HG03196 (cell line): Measurements from ENCODE around the gene HSPB7.
A peak's percentile ranks its signal among the peaks of the same experiment; 100 is the strongest.
"Not testable (repeated sequence)": the region's sequence is repeated elsewhere in the genome, so short reads cannot be mapped to it uniquely, and the experiment has no call there.

Experiments used
- ATAC-seq: cut with Tn5 transposase; IDR thresholded peaks from one replicate; pipeline ENCODE4 v1.9.1; 2021; ENCODE audit not compliant: unreplicated experiment

HSPB7 gene

GRCh38 chr1:16017461-16018303 is at the start of gene HSPB7:
Gene HSPB7 (minus strand): TSS chr1:16018043. CDS start chr1:16017963, 80 bp downstream.
- ATAC-seq, result no peak

DNA sequence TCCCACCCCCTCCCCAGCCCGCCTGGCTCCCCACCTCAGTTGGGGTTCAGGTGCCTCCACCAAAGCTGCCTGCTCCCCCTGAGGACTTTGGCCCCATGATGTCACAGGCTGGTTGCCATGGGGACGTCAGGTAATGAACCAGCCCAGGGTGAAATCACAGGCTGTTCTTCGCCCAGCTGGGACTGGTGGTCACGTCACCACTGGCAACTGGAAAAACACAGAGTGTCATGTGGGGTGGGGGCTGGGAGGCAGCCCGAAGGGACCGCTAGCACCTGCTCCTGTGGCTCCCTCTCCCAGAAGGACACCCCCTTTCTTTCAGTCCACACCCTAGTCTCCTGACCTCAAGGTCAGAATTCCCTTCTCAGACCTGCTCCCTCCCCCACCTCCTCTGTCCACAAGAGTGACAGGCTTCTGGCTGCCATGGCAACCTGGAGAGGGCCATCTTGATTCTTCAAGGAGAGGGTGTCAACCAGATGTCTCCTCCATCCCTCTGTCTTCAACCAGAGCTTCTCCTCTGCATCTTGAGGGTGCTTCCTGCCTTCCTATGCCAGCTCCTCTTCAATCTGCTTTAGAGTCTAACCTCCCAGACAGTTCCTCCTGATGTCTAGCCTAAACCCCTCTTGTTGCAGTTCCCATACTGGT is 49.4 kb upstream of the HSPB7 start:
- ATAC-seq, result no peak

DNA sequence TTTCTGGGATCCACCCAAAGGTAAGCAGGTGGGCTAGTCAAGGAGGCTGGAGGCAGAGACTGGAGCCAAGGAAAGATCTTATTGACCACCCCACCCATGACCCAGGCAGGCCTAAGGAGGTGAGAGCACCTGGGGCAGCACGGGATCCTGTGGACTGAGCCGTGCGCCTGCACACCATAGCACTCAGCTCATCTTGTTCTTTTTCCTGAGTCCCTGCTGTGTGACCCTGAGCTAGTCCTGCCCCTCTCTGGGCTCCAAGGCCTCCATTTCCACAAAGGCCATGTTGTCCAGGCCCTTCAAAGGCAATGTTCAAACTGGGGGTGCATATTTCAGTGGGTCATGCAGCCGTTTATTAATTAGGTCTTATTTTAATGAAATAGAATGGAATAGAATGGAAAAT is 48.4 kb upstream of the HSPB7 start:
- no peak for ATAC-seq

- ATAC-seq, result no peak
Measured at GRCh38 chr1:16065269-16065576, 47.4 kb upstream of the HSPB7 start.

DNA sequence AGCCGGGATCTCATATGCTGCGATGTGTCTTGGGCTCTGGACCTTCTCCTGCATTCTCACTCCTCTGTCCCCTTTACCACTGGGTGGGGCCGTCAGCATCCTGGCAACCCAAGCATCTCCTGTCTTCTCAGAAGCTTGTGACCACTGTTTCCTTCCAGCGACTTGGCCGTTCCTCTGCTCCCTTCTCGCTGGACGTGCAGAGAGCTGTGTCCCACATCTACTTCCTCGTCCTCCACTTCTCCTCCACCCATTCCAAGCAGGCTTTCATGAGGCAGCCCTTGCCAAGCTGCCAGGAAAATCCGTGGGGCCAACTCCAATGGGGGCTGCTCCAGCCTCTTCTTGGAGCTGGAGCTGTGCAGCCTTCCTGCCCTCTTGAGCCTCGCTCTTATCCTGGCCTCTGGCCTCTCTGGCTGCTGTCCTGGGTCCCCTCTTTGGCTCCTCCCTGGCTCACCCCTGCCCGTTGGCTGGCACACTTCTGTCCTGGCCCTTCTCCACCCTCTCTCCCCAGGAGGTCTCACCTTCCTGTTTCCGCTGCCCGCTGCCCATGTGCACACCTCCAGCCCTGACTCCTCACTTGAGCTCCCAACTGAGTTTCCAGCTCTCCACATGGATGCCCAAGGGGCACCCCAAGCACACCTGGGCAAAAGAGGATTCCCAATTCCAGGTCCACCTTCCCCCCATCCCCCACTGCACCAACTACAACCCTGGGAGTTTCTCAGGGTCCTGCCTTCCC is 46.9 kb upstream of the HSPB7 start:
- ATAC-seq, result no peak

GRCh38 chr1:16063921-16064320 is 46.1 kb upstream of the HSPB7 start:
- no peak for ATAC-seq

- no peak for ATAC-seq
Measured at GRCh38 chr1:16063226-16063829, 45.5 kb upstream of the HSPB7 start.

DNA sequence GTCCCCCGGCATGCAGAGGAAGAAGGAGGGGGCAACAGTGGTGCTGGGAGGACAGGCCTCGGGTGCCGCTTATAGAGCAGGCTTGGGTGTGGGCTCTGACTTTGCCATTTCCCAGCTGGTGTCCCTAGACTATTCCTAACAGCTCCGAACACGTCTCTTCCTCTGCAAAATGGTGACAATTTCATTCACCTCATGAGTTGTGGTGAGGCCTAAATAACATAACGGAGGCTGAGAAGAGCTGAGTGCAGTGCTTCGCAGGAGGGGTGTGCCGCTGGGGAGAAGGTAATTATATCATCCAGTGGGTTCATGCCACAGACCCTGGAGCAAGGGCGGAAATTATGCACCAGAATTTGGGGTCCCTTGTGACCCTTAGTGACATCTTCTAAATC is 44.8 kb upstream of the HSPB7 start:
- not testable (repeated sequence) for ATAC-seq

- not testable (repeated sequence) for ATAC-seq
Measured at GRCh38 chr1:16061989-16062686, 44.3 kb upstream of the HSPB7 start.

DNA sequence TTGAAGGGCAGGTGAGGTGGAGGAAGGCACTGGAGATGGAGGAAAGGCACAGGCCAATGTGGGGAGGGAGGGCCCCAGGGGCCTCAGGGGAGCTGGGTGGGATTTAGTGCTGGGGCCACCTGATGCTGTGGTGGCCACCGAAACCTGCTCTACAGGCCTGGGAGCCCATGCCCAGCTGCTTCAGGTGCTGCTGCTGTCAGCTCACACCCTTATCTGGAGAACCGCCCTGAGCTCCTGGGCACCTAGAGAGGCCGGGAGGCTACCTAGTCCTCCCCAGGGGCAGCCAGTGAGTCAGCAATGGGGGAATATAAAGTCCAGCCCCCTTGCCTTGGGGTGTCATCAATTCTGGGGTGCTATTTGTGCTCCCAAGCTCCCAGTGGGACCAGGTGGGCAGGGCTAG is 43.4 kb upstream of the HSPB7 start:
- ATAC-seq, result no peak

GRCh38 chr1:16058394-16059120 is 40.7 kb upstream of the HSPB7 start:
- ATAC-seq, result not testable (repeated sequence)

DNA sequence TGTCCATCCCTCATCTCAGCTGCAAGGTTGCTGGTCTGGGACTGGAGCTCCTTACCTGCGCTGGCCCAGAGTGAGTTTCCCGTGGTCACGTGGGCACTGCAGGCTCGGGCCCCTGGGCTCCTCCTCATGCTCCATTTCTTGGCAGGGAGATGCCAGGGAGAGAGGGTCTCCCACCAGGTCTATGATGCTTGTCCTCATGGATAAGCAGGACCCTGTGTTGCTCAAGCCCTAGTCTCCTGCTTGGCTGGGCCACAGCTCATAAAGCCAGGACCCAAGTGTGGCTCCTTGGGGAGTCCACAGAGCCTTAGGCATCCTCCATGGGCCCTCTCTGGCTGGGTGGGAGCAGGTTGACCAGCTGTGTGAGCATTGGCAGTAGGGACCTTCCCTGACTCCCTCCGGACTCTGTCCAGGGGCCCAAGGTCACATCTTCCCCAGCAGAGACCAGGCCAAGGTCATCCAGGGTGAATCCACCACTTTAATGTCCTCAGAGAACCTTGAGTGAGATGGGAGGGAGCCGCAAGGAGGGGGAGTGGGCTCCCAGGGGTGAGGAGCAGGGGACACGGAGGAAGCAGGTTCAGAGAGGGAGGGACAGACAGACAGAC is 39.6 kb upstream of the HSPB7 start:
- ATAC-seq, result not testable (repeated sequence)

DNA sequence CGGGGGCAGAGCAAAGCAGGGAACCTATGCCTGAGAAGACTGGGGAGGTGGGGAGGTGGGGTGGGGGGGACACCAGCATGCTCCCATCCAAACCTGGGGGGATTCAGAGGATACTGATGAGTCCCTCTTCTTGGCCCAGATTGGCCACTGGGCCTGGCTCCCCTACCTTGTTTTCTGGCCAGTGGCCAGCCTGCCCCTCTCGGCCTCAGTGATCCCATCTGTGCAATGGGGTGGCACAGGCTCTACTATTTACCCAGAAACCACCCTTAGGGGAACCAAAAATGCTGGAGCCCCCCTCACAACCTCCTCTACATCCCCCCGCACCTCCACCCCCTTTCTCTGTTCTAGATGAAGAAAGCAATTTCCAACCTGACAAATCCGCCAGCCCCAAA is 38.7 kb upstream of the HSPB7 start:
- not testable (repeated sequence) for ATAC-seq

DNA sequence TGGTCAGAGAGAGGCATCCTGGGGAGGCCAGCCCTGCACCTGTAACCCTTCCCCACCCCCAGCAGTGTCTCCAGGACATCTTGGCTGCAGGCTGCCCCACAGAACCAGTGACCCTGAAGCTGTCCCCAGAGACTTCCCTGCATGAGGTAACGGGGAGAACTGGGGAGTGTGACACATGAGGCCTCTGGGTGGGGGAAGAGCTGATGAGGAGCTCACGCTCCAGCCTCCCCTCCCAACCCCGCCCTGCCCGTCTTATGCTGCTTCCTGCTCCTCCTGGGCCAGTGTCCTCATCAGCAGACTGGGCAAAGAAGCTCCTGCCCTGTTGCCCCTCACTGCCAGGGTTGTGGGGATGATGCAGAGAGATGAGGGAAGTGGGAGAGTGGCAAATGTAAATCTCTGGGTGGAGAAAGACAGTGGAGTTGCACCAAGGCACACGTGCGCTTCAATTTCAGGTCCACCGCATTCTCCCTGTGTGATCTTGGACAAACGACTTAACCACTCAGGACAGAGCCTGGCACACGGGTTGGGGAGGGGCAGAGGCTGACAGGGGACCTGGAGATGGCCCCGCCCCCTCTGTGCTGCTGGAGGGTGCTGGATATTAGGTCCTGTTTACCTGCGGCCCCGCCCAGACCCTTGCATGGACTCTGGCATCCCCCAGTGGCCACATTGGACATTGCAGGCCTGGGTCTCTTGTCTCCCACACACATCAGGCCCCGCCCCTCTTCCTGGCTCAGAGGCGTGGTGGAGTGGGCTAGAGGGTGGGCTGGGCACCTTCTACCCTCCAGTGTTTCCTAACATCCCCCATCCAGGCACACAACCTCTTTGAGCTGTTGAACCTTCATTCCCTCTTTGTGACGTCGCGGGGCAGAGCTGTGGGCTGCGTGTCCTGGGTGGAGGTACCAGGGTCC is 38.0 kb upstream of the HSPB7 start:
- peak; percentile 50 for ATAC-seq

DNA sequence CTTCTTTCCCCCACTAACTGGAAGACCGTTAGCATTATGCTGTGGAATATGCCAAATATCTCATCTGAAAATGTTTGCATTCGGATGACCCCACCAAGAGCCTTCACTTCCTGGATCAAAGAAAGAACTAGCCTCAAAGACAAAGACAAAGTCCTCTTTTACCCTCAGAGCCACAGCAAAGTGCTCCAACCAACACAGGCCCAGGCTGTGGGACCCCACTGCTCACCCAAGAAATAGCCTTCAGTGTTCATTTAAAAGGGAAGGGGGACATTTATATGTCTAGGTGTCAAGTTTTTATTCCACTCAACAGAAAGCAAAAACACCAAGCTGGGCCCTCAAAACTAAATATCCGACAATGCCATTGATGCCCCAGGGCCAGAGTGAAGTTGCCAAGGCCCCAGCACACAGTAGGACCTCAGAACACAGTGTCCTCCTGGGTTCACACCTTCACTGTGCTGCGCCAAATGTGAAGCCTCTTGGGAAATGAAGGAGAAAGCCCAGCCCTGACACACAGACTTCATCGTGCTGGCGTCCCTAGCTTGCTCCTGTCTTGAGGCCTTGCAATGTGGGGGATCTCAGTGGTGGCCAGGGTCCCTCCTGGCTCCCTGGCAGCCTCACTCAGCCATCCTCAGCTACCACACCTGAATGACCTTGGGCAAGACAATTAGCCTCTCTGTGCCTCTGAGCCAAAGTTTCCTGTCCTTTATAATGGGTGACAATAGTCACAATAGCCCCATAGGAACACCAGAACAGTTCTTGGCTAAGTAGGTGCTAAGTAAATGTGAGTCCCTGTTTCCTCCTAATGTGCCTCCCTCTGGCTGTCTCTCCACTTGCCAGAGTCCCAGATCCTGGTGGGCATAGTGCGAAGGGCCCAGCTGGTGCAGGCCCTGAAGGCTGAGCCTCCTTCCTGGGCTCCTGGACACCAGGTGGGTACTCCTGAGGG is 37.0 kb upstream of the HSPB7 start:
- no peak for ATAC-seq

GRCh38 chr1:16053781-16054502 is 36.1 kb upstream of the HSPB7 start:
- ATAC-seq, result no peak

GRCh38 chr1:16051949-16052348 is 34.1 kb upstream of the HSPB7 start:
- ATAC-seq, result not testable (repeated sequence)
